Body of pancreas (tissue), 4 donors: Measurements from ENCODE around the gene GDPD3.

Experiments
- CTCF ChIP-seq, 7 experiments: fragments of 450-650 bp in 4 of 7; fragments of 200-600 bp in 3 of 7; sonication (generic) in 3 of 7; IDR thresholded peaks; one replicate each; pipeline ENCODE4 v1.5.1; 2016 to 2019; ENCODE audit warnings: antibody characterized with exemption in 7 of 7
- POLR2A ChIP-seq, 3 donors: fragments of 450-650 bp; IDR thresholded peaks; one replicate each; pipeline ENCODE4 v1.6.1; 2016; ENCODE audit warnings: antibody characterized with exemption in 3 of 3, mild to moderate bottlenecking in 2 of 3

- no peak for TF ChIP-seq CTCF (IDR thresholded peaks at IDR 0.05)
- no peak for TF ChIP-seq POLR2A (IDR thresholded peaks at IDR 0.05)
Observed at GRCh38 chr16:30083216-30084055, 29.9 kb downstream of the GDPD3 start.
